ENCODE measurements around the gene RASGRF1. TPM values are rescaled to one million over a fixed set of nuclear protein-coding genes. Genes with fewer than 3 reads are reported as not detected.

Gene RASGRF1
- total RNA-seq, 1 experiment from 2014 or later = not detected

DNA sequence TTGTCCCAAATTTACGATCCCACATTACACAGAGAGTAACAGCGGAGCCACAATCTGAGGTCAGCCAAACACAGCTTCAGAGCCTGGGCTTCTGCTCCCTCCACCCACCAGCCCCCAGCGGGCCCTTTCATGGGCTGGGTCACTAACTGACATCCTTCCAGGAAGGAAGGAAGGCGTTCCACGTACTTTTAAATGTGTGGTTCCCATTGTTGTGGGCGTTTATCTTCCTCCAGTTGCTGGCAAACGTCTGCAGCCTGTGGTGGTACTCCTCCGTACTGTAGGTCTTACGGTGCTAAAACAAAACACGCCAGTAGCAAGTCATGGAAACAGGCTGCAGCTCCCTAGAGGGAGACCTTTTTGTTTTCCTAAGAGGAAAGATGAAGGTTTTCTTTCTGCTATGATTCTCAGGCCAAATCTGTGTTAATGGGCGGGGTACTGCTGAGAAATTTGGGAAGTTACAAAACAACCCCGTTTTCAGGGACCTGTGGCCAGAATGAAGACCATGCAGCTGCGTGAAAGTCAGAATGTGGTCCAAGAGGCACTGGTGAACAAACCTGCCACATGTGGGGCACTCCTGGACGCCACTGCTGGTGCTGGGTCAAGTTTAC is 153.3 kb downstream of the RASGRF1 start:
- Histone ChIP-seq H2AFZ (ENCODE audit: low read length) (no peak overlapping the region), H3K4me2 (ENCODE audit: low read length) (no peak overlapping the region), H3K9me2 (replicated peaks; ENCODE audit: low read length) (no peaks in the 10 kb centered on the region), H3F3A (ENCODE audit: low read length, unreplicated experiment) (no peaks in the 10 kb centered on the region), H3K4me1 (ENCODE audit: insufficient read depth, low read length) (no peaks in the 10 kb centered on the region), H3K4me3 (ENCODE audit: low read length) (no peak overlapping the region), H3K9me3 (ENCODE audit: low read length) (no peaks in the 10 kb centered on the region), H3K79me2 (ENCODE audit: low read length) (no peaks in the 10 kb centered on the region), H3K27ac (ENCODE audit: low read length) (no peak overlapping the region), H3K36me3 (ENCODE audit: low read depth, low read length) (no peaks in the 10 kb centered on the region; the same call in none of the 2 replicates), H4K20me1 (ENCODE audit: low read length) (no peaks in the 10 kb centered on the region), H3K27me3 (ENCODE audit: low read length) (no peaks in the 10 kb centered on the region), H3K9ac (ENCODE audit: low read length) (no peak overlapping the region)
- no peak for ATAC-seq
- intact Hi-C loops (cut with micrococcal nuclease) = no loop called here
- ChIA-PET CTCF (no interaction called here), POLR2A (ENCODE audit: unreplicated experiment) (no interaction called here)
- no TSS peak for BruUV-seq (replicated peaks)
- no peak for DNase-seq
- no peak for TF ChIP-seq CTCF (conservative IDR thresholded peaks at IDR 0.05; ENCODE audit: low read depth, low read length)
- no peak for TF ChIP-seq EZH2phosphoT487 (IDR thresholded peaks at IDR 0.05; ENCODE audit: borderline replicate concordance, low read length)
- no peak for TF ChIP-seq EZH2 (IDR thresholded peaks at IDR 0.05; ENCODE audit: low read length, unreplicated experiment)

GRCh38 chr15:78934655-78935023 is 155.9 kb downstream of the RASGRF1 start:
- POLR2A ChIA-PET (ENCODE audit: unreplicated experiment) = no interaction called here
- intact Hi-C loops (cut with micrococcal nuclease) = no loop called here

More at GRCh38 chr15:78934655-78935023, 155.9 kb downstream of the RASGRF1 start:
- Histone ChIP-seq H3K36me3 (ENCODE audit: low read depth, low read length) (no peaks in the 10 kb centered on the region; the same call in none of the 2 replicates), H3K9ac (ENCODE audit: low read length) (no peak overlapping the region), H3K4me2 (ENCODE audit: low read length) (no peak overlapping the region), H3K9me2 (replicated peaks; ENCODE audit: low read length) (no peaks in the 10 kb centered on the region), H3K27ac (ENCODE audit: low read length) (no peak overlapping the region), H3K4me3 (ENCODE audit: low read length) (no peak overlapping the region), H3K79me2 (ENCODE audit: low read length) (no peaks in the 10 kb centered on the region), H2AFZ (ENCODE audit: low read length) (no peak overlapping the region), H3K4me1 (ENCODE audit: insufficient read depth, low read length) (peaks cover 20% of the 10 kb centered on the region), H3K9me3 (ENCODE audit: low read length) (no peaks in the 10 kb centered on the region), H4K20me1 (ENCODE audit: low read length) (no peaks in the 10 kb centered on the region), H3K27me3 (ENCODE audit: low read length) (no peaks in the 10 kb centered on the region), H3F3A (ENCODE audit: low read length, unreplicated experiment) (no peaks in the 10 kb centered on the region)
- CTCF ChIA-PET = no interaction called here
- no peak for TF ChIP-seq EZH2 (IDR thresholded peaks at IDR 0.05; ENCODE audit: low read length, unreplicated experiment)
- no peak for TF ChIP-seq EZH2phosphoT487 (IDR thresholded peaks at IDR 0.05; ENCODE audit: borderline replicate concordance, low read length)
- no peak for TF ChIP-seq CTCF (conservative IDR thresholded peaks at IDR 0.05; ENCODE audit: low read depth, low read length)
- no peak for ATAC-seq
- no peak for DNase-seq
- no TSS peak for BruUV-seq (replicated peaks)
